ENCODE results near the gene WDFY3.

The WDFY3 gene

GRCh38 chr4:84652478-84652877, 314.0 kb downstream of the WDFY3 start:
- no peaks in the 10 kb centered on the region for H3K9me3 ChIP-seq (ENCODE audit: control insufficient read depth in 2 of 2, low read length in 2 of 2)
- no peaks in the 10 kb centered on the region for H3K36me3 ChIP-seq (ENCODE audit: control insufficient read depth in 2 of 2, insufficient read depth in 2 of 2, low read length in 2 of 2)

DNA sequence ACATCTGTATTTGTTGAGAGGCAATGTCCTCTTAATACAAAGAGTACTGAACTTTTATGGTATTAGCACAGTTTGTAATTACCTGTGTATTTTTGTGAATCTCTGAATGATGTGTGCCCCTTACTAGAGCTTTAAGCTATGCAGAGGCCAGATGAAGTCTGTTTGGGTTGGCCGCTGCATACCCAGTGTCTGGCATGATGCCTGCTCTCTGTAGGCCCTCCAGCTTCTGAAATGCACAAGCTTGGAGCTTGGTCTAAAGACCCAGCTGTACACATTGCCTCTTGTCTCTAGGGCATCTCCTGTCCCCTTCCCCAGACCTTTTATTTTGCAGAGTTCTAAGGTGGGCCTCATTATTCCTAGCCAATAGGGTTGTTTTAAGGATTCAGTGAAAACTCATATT, 315.0 kb downstream of the WDFY3 start:
- Histone ChIP-seq H3K9me3 (ENCODE audit: control insufficient read depth in 2 of 2, low read length in 2 of 2) (no peaks in the 10 kb centered on the region), H3K4me3 (ENCODE audit: low read length in 2 of 2) (no peak overlapping the region), H3K36me3 (ENCODE audit: control insufficient read depth in 2 of 2, insufficient read depth in 2 of 2, low read length in 2 of 2) (no peaks in the 10 kb centered on the region), H3K27me3 (ENCODE audit: control insufficient read depth in 1 of 2, insufficient read depth in 2 of 2, low read length in 2 of 2) (no peaks in the 10 kb centered on the region), H3K4me1 (ENCODE audit: control insufficient read depth, insufficient read depth, low read length) (no peaks in the 10 kb centered on the region), H3K9ac (ENCODE audit: low read length in 2 of 2) (no peak overlapping the region), H3K27ac (ENCODE audit: low read length) (no peak overlapping the region)

More at GRCh38 chr4:84652478-84652877, 314.0 kb downstream of the WDFY3 start:
- H3K4me3 ChIP-seq (ENCODE audit: low read length in 2 of 2), result no peak overlapping the region
- no peaks in the 10 kb centered on the region for H3K27me3 ChIP-seq (ENCODE audit: control insufficient read depth in 1 of 2, insufficient read depth in 2 of 2, low read length in 2 of 2)
- H3K27ac ChIP-seq (ENCODE audit: low read length), result no peak overlapping the region
- H3K4me1 ChIP-seq (ENCODE audit: control insufficient read depth, insufficient read depth, low read length), result no peaks in the 10 kb centered on the region
- H3K9ac ChIP-seq (ENCODE audit: low read length in 2 of 2), result no peak overlapping the region

- Histone ChIP-seq H3K4me1 (ENCODE audit: control insufficient read depth, insufficient read depth, low read length) (no peaks in the 10 kb centered on the region), H3K27me3 (ENCODE audit: control insufficient read depth in 1 of 2, insufficient read depth in 2 of 2, low read length in 2 of 2) (no peaks in the 10 kb centered on the region), H3K9ac (ENCODE audit: low read length in 2 of 2) (no peak overlapping the region), H3K9me3 (ENCODE audit: control insufficient read depth in 2 of 2, low read length in 2 of 2) (no peaks in the 10 kb centered on the region), H3K27ac (ENCODE audit: low read length) (no peak overlapping the region), H3K4me3 (ENCODE audit: low read length in 2 of 2) (no peak overlapping the region), H3K36me3 (ENCODE audit: control insufficient read depth in 2 of 2, insufficient read depth in 2 of 2, low read length in 2 of 2) (no peaks in the 10 kb centered on the region)
Observed at GRCh38 chr4:84648863-84649647, 317.4 kb downstream of the WDFY3 start.

DNA sequence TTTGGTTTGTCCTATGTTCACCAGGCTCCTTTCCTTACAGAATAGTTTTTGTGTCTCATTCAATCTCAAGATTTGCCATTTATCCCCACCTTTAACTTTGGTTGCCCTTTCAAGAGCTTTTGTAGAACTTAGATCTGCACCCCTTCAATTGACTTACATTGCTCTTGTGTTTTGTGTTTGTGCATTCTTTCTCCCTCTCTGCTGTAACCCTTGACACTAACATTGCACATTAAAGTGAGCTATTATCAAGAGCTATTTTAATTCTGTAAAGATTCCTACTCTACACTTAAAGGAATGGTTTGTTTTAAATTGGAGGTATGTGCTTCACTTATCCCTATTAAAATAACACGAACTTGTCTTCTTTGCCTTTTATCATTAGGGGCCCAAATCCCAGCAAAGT, 318.3 kb downstream of the WDFY3 start:
- Histone ChIP-seq H3K9me3 (ENCODE audit: control insufficient read depth in 2 of 2, low read length in 2 of 2) (no peaks in the 10 kb centered on the region), H3K27ac (ENCODE audit: low read length) (no peak overlapping the region), H3K36me3 (ENCODE audit: control insufficient read depth in 2 of 2, insufficient read depth in 2 of 2, low read length in 2 of 2) (no peaks in the 10 kb centered on the region), H3K9ac (ENCODE audit: low read length in 2 of 2) (no peak overlapping the region), H3K27me3 (ENCODE audit: control insufficient read depth in 1 of 2, insufficient read depth in 2 of 2, low read length in 2 of 2) (no peaks in the 10 kb centered on the region), H3K4me1 (ENCODE audit: control insufficient read depth, insufficient read depth, low read length) (no peaks in the 10 kb centered on the region), H3K4me3 (ENCODE audit: low read length in 2 of 2) (no peak overlapping the region)

DNA sequence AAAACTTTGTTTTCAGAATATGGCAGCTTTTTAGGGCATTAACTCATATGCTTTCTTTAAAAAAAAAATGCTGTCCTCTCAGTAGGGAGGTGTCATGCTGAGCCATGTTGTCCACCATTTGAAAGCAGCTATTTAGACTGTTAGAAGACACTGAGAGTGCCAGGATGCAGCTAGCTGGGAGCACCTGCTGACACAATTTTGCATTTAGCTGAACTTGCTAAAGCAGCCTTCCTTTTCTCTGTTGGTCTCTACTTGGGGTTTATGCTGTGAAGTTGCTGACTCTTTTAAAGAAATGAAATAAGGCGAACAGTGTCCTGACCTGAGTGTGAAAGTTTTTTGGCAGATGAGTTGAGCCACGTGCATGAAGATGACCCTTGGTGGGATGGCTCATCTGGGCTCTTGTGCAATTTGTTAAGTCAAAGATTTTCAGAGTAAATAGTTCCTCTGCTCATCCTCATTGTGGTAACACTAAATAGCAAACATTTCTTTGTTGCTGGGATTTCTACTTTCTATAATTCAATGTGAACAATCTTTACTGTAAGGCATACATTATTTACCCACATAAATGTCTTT, 319.1 kb downstream of the WDFY3 start:
- Histone ChIP-seq H3K4me3 (ENCODE audit: low read length in 2 of 2) (no peak overlapping the region), H3K36me3 (ENCODE audit: control insufficient read depth in 2 of 2, insufficient read depth in 2 of 2, low read length in 2 of 2) (no peaks in the 10 kb centered on the region), H3K27ac (ENCODE audit: low read length) (no peak overlapping the region), H3K9ac (ENCODE audit: low read length in 2 of 2) (no peak overlapping the region), H3K4me1 (ENCODE audit: control insufficient read depth, insufficient read depth, low read length) (no peaks in the 10 kb centered on the region), H3K27me3 (ENCODE audit: control insufficient read depth in 1 of 2, insufficient read depth in 2 of 2, low read length in 2 of 2) (no peaks in the 10 kb centered on the region), H3K9me3 (ENCODE audit: control insufficient read depth in 2 of 2, low read length in 2 of 2) (no peaks in the 10 kb centered on the region)

GRCh38 chr4:84644087-84644486, 322.4 kb downstream of the WDFY3 start:
- no peaks in the 10 kb centered on the region for H3K36me3 ChIP-seq (ENCODE audit: control insufficient read depth in 2 of 2, insufficient read depth in 2 of 2, low read length in 2 of 2)
- no peak overlapping the region for H3K9ac ChIP-seq (ENCODE audit: low read length in 2 of 2)
- no peaks in the 10 kb centered on the region for H3K4me1 ChIP-seq (ENCODE audit: control insufficient read depth, insufficient read depth, low read length)
- no peak overlapping the region for H3K4me3 ChIP-seq (ENCODE audit: low read length in 2 of 2)
- no peaks in the 10 kb centered on the region for H3K9me3 ChIP-seq (ENCODE audit: control insufficient read depth in 2 of 2, low read length in 2 of 2)
- H3K27me3 ChIP-seq (ENCODE audit: control insufficient read depth in 1 of 2, insufficient read depth in 2 of 2, low read length in 2 of 2), result no peaks in the 10 kb centered on the region
- H3K27ac ChIP-seq (ENCODE audit: low read length), result no peak overlapping the region

GRCh38 chr4:84639145-84639544, 327.3 kb downstream of the WDFY3 start:
- H3K36me3 ChIP-seq (ENCODE audit: control insufficient read depth in 2 of 2, insufficient read depth in 2 of 2, low read length in 2 of 2), result no peaks in the 10 kb centered on the region

DNA sequence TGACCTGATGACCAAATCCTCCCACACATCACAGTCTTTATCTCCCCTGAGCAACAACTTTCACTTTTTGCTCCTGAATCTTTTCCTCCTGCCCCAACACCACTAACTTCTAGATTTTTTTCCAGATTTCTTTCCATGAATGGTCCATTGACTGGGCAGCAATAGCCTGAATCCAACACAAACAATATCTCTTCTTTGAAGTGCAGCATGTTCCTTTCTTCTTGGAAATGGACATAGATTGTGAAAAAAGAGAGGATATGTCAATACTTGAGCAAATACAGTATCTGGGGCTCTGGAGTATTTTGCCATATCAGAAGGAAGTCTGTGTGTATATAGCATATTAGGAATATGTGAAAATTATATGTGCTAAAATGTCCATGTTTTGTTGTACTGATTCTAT, 328.4 kb downstream of the WDFY3 start:
- Histone ChIP-seq H3K9ac (ENCODE audit: low read length in 2 of 2) (no peak overlapping the region), H3K4me1 (ENCODE audit: control insufficient read depth, insufficient read depth, low read length) (no peaks in the 10 kb centered on the region), H3K9me3 (ENCODE audit: control insufficient read depth in 2 of 2, low read length in 2 of 2) (no peaks in the 10 kb centered on the region), H3K36me3 (ENCODE audit: control insufficient read depth in 2 of 2, insufficient read depth in 2 of 2, low read length in 2 of 2) (no peaks in the 10 kb centered on the region), H3K27me3 (ENCODE audit: control insufficient read depth in 1 of 2, insufficient read depth in 2 of 2, low read length in 2 of 2) (no peaks in the 10 kb centered on the region), H3K27ac (ENCODE audit: low read length) (no peak overlapping the region), H3K4me3 (ENCODE audit: low read length in 2 of 2) (no peak overlapping the region)

More at GRCh38 chr4:84639145-84639544, 327.3 kb downstream of the WDFY3 start:
- H3K9ac ChIP-seq (ENCODE audit: low read length in 2 of 2), result no peak overlapping the region
- H3K4me3 ChIP-seq (ENCODE audit: low read length in 2 of 2), result no peak overlapping the region
- H3K27me3 ChIP-seq (ENCODE audit: control insufficient read depth in 1 of 2, insufficient read depth in 2 of 2, low read length in 2 of 2), result no peaks in the 10 kb centered on the region
- no peaks in the 10 kb centered on the region for H3K9me3 ChIP-seq (ENCODE audit: control insufficient read depth in 2 of 2, low read length in 2 of 2)
- H3K27ac ChIP-seq (ENCODE audit: low read length), result no peak overlapping the region
- no peaks in the 10 kb centered on the region for H3K4me1 ChIP-seq (ENCODE audit: control insufficient read depth, insufficient read depth, low read length)

DNA sequence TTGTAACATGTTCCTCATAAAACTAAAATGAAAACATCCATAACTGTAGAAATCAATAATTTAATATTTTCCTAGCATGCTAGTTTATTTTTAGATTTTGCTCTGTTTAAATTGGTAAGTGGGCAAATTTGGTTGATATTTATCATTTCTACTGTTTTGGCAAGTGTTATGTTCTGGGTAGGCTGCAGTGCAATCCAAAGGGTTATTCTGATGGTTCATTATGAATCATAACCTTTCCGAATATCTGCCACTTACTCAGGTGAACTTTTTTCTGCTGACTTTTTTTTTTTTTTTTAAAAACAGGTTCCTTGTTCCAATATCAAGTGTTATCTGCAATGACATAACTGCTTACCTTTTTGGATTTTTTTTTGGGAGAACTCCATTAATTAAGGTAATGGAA, 331.5 kb downstream of the WDFY3 start:
- Histone ChIP-seq H3K9ac (ENCODE audit: low read length in 2 of 2) (no peak overlapping the region), H3K4me1 (ENCODE audit: control insufficient read depth, insufficient read depth, low read length) (no peaks in the 10 kb centered on the region)

DNA sequence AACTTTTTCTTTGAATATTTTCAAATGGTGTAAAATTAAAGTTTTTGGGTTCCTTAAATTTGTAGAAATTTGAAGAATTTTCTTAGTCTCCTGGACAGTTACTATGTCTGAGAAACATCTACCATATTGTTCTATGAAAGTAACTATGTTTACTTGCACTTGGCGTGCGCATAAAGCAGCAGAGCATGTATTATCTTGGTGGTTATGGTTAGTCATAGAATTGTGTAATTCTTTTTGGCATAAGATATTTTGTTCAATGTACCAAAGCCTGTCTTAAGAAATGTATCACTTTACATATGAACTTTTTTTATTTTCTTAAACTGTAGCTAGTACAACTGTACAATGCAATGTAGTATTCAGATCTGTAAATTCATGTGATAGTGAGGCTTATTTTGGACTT, 334.4 kb downstream of the WDFY3 start:
- no peaks in the 10 kb centered on the region for H3K27me3 ChIP-seq (ENCODE audit: control insufficient read depth in 1 of 2, insufficient read depth in 2 of 2, low read length in 2 of 2)
- H3K9ac ChIP-seq (ENCODE audit: low read length in 2 of 2), result no peak overlapping the region
- no peaks in the 10 kb centered on the region for H3K9me3 ChIP-seq (ENCODE audit: control insufficient read depth in 2 of 2, low read length in 2 of 2)
- H3K36me3 ChIP-seq (ENCODE audit: control insufficient read depth in 2 of 2, insufficient read depth in 2 of 2, low read length in 2 of 2), result no peaks in the 10 kb centered on the region
- H3K4me1 ChIP-seq (ENCODE audit: control insufficient read depth, insufficient read depth, low read length), result no peaks in the 10 kb centered on the region
- H3K4me3 ChIP-seq (ENCODE audit: low read length in 2 of 2), result no peak overlapping the region
- H3K27ac ChIP-seq (ENCODE audit: low read length), result no peak overlapping the region

More for the DNA sequence above, 331.5 kb downstream of the WDFY3 start:
- Histone ChIP-seq H3K4me3 (ENCODE audit: low read length in 2 of 2) (no peak overlapping the region), H3K27me3 (ENCODE audit: control insufficient read depth in 1 of 2, insufficient read depth in 2 of 2, low read length in 2 of 2) (no peaks in the 10 kb centered on the region), H3K36me3 (ENCODE audit: control insufficient read depth in 2 of 2, insufficient read depth in 2 of 2, low read length in 2 of 2) (no peaks in the 10 kb centered on the region), H3K27ac (ENCODE audit: low read length) (no peak overlapping the region), H3K9me3 (ENCODE audit: control insufficient read depth in 2 of 2, low read length in 2 of 2) (no peaks in the 10 kb centered on the region)

DNA sequence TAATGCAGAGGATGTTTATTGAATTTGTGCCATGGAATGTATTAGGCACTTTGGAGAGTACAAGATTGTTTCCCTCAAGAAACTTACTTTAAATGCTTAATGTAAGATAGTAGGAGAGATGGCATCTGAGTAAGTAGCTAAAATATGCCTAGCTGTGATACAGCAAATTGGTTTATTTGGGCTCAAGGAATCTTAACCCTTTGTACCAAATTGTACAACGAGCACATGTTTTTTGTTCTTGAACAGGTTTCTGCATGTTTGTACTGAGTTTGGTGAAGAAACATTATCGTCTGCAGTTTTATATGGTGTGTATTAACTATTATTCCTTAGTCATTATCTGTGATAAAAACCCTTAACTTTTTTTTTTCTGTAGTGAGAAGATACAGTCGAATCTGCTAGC, 334.9 kb downstream of the WDFY3 start:
- no peak overlapping the region for H3K9ac ChIP-seq (ENCODE audit: low read length in 2 of 2)
- H3K27ac ChIP-seq (ENCODE audit: low read length), result no peak overlapping the region
- no peaks in the 10 kb centered on the region for H3K4me1 ChIP-seq (ENCODE audit: control insufficient read depth, insufficient read depth, low read length)
- H3K27me3 ChIP-seq (ENCODE audit: control insufficient read depth in 1 of 2, insufficient read depth in 2 of 2, low read length in 2 of 2), result no peaks in the 10 kb centered on the region
- H3K36me3 ChIP-seq (ENCODE audit: control insufficient read depth in 2 of 2, insufficient read depth in 2 of 2, low read length in 2 of 2), result no peaks in the 10 kb centered on the region
- no peaks in the 10 kb centered on the region for H3K9me3 ChIP-seq (ENCODE audit: control insufficient read depth in 2 of 2, low read length in 2 of 2)
- H3K4me3 ChIP-seq (ENCODE audit: low read length in 2 of 2), result no peak overlapping the region

Data from stomach smooth muscle (tissue), 2 donors.